ENCODE measurements around the gene KRTAP9-1.
"Not testable (repeated sequence)": the region's sequence is repeated elsewhere in the genome, so short reads cannot be mapped to it uniquely, and the experiment has no call there.

Gene KRTAP9-1

GRCh38 chr17:41184480-41184961 lies 5.2 kb upstream of the KRTAP9-1 start, which contains the start of gene KRTAP4-1:
Gene KRTAP4-1, minus strand, starts transcription at chr17:41184911. Its CDS starts 57 bp downstream, at chr17:41184854.
- no peak for DNase-seq

- DNase-seq = no peak
These were observed 4.7 kb upstream of the KRTAP9-1 start for GRCh38 chr17:41185001-41185400.

- no peak for DNase-seq
These were observed 2.8 kb upstream of the KRTAP9-1 start for GRCh38 chr17:41186872-41187271.

- DNase-seq = no peak
These were observed 641 bp downstream of the KRTAP9-1 start for GRCh38 chr17:41190328-41190727.

GRCh38 chr17:41196068-41196467 lies 6.4 kb downstream of the KRTAP9-1 start:
- DNase-seq = no peak

- DNase-seq = no peak
These were observed 9.9 kb downstream of the KRTAP9-1 start for GRCh38 chr17:41199421-41200078.

GRCh38 chr17:41211845-41212466 lies 22.3 kb downstream of the KRTAP9-1 start:
- peak; percentile 46 for DNase-seq

GRCh38 chr17:41212524-41213169 lies 23.0 kb downstream of the KRTAP9-1 start:
- no peak for DNase-seq

- no peak for DNase-seq
These were observed 26.0 kb downstream of the KRTAP9-1 start for GRCh38 chr17:41215681-41216080.

- DNase-seq = peak; percentile 17
These were observed 34.1 kb downstream of the KRTAP9-1 start for GRCh38 chr17:41223821-41224220.

- DNase-seq = no peak
These were observed 36.4 kb downstream of the KRTAP9-1 start for GRCh38 chr17:41226051-41226450.

GRCh38 chr17:41226598-41227095 lies 37.0 kb downstream of the KRTAP9-1 start, which contains the start of gene KRTAP9-2:
Gene KRTAP9-2, plus strand, starts transcription at chr17:41226648. Its CDS starts 7 bp downstream, at chr17:41226655.
- DNase-seq = not testable (repeated sequence)

GRCh38 chr17:41230094-41230493 lies 40.4 kb downstream of the KRTAP9-1 start:
- no peak for DNase-seq

GRCh38 chr17:41231731-41232130 lies 42.0 kb downstream of the KRTAP9-1 start:
- DNase-seq = no peak

- not testable (repeated sequence) for DNase-seq
These were observed 42.9 kb downstream of the KRTAP9-1 start, which contains the start of gene KRTAP9-3 for GRCh38 chr17:41232399-41233105. Gene KRTAP9-3, plus strand, starts transcription at chr17:41232449. Its CDS starts 53 bp downstream, at chr17:41232502.

- DNase-seq = not testable (repeated sequence)
These were observed 47.4 kb downstream of the KRTAP9-1 start for GRCh38 chr17:41237116-41237515.

- not testable (repeated sequence) for DNase-seq
These were observed 48.3 kb downstream of the KRTAP9-1 start, which contains the start of gene KRTAP9-8 for GRCh38 chr17:41237949-41238437. Gene KRTAP9-8, plus strand, starts transcription at chr17:41237999. Its CDS starts 53 bp downstream, at chr17:41238052.
